Brain microvascular endothelial cell (primary cell): Measurements from ENCODE around the gene TPH1.
A peak's percentile ranks its signal among the peaks of the same experiment; 100 is the strongest.

Source experiments
- DNase-seq: peaks from one replicate; pipeline ENCODE4 v3.0.0-alpha.2; 2020
- H3K27ac ChIP-seq: fragments of 250-450 bp; sonication (Bioruptor Pico); 2 replicates; pipeline ENCODE4 v1.5.1; 2020; ENCODE audit warnings: mild to moderate bottlenecking, moderate library complexity
- H3K27me3 ChIP-seq: fragments of 250-450 bp; sonication (Bioruptor Pico); replicated peaks from 2 replicates; pipeline ENCODE4 v1.5.1; 2020; ENCODE audit warnings: mild to moderate bottlenecking
- H3K36me3 ChIP-seq: fragments of 250-450 bp; sonication (Bioruptor Pico); replicated peaks from 2 replicates; pipeline ENCODE4 v1.5.1; 2020; ENCODE audit warnings: mild to moderate bottlenecking
- H3K4me3 ChIP-seq: 2 replicates; pipeline ENCODE4 v1.5.1; 2011; ENCODE audit warnings: low read depth, mild to moderate bottlenecking, control low read depth, low read length, moderate library complexity
- CTCF ChIP-seq: IDR thresholded peaks from 2 replicates; pipeline ENCODE4 v1.5.1; 2011; ENCODE audit warnings: low read depth, mild to moderate bottlenecking, moderate library complexity, low read length, control low read depth, inconsistent platforms; ENCODE audit errors: missing control alignments
- in situ Hi-C: cut with HindIII; loops from 2 replicates; pipeline ENCODE4 v1.10.0; 2017; ENCODE audit warnings: low sequenced_read_pairs, low pct_ligation_motif_present

TPH1 gene

GRCh38 chr11:18016789-18017188 lies 29.3 kb downstream of the TPH1 start:
- no peak for TF ChIP-seq CTCF
- Histone ChIP-seq H3K27me3 (no peaks in the 10 kb centered on the region), H3K27ac (no peak overlapping the region), H3K36me3 (no peaks in the 10 kb centered on the region), H3K4me3 (no peak overlapping the region)
- no peak for DNase-seq
- in situ Hi-C loops, result no loop called here

GRCh38 chr11:18014876-18015275 lies 31.2 kb downstream of the TPH1 start:
- Histone ChIP-seq H3K36me3 (no peaks in the 10 kb centered on the region), H3K27me3 (no peaks in the 10 kb centered on the region), H3K27ac (no peak overlapping the region), H3K4me3 (no peak overlapping the region)
- no peak for TF ChIP-seq CTCF
- DNase-seq, result no peak
- in situ Hi-C loops, result no loop called here

GRCh38 chr11:18013790-18014507 lies 32.1 kb downstream of the TPH1 start:
- no peak overlapping the region for H3K27ac ChIP-seq
- no peaks in the 10 kb centered on the region for H3K36me3 ChIP-seq
- no peaks in the 10 kb centered on the region for H3K27me3 ChIP-seq
- in situ Hi-C loops, result no loop called here
- TF ChIP-seq CTCF, result no peak
- peak overlapping the region; percentile 78 for H3K4me3 ChIP-seq
- DNase-seq, result no peak

GRCh38 chr11:18012906-18013781 lies 32.9 kb downstream of the TPH1 start, which contains the start of gene SERGEF:
Gene SERGEF, minus strand, starts transcription at chr11:18013047. Its CDS starts 37 bp downstream, at chr11:18013010.
- in situ Hi-C loops, result no loop called here
- no peaks in the 10 kb centered on the region for H3K36me3 ChIP-seq

More at GRCh38 chr11:18012906-18013781, 32.9 kb downstream of the TPH1 start, which contains the start of gene SERGEF:
- DNase-seq, result peak; percentile 65
- Histone ChIP-seq H3K4me3 (peak within 1 kb of the TSS; percentile 78), H3K27ac (no peak within 1 kb of the TSS), H3K27me3 (no peaks in the 10 kb centered on the region)
- peak; percentile 3 for TF ChIP-seq CTCF
